ACHN (cell line): ENCODE results near the gene ROBO3.

ENCODE experiments used
- DNase-seq: peaks from one replicate; pipeline ENCODE4 v3.0.0-alpha.2; 2015
- in situ Hi-C: cut with HindIII; loops from 2 replicates; pipeline ENCODE4 v1.10.0; 2017; ENCODE audit warnings: low sequenced_read_pairs, low pct_ligation_motif_present, low pct_unique_long_range_greater_than_20kb

The ROBO3 gene

GRCh38 chr11:124865181-124865901 is at the start of gene ROBO3:
ROBO3 (plus strand) TSS chr11:124865432; CDS start chr11:124865578, 146 bp downstream.
- no peak for DNase-seq
- in situ Hi-C loops: no loop called here

- in situ Hi-C loops: no loop called here
- DNase-seq: no peak
Measured at GRCh38 chr11:124817036-124817435, 48.2 kb upstream of the ROBO3 start.

- in situ Hi-C loops: no loop called here
- DNase-seq: no peak
Measured at GRCh38 chr11:124821995-124822730, 43.1 kb upstream of the ROBO3 start.

DNA sequence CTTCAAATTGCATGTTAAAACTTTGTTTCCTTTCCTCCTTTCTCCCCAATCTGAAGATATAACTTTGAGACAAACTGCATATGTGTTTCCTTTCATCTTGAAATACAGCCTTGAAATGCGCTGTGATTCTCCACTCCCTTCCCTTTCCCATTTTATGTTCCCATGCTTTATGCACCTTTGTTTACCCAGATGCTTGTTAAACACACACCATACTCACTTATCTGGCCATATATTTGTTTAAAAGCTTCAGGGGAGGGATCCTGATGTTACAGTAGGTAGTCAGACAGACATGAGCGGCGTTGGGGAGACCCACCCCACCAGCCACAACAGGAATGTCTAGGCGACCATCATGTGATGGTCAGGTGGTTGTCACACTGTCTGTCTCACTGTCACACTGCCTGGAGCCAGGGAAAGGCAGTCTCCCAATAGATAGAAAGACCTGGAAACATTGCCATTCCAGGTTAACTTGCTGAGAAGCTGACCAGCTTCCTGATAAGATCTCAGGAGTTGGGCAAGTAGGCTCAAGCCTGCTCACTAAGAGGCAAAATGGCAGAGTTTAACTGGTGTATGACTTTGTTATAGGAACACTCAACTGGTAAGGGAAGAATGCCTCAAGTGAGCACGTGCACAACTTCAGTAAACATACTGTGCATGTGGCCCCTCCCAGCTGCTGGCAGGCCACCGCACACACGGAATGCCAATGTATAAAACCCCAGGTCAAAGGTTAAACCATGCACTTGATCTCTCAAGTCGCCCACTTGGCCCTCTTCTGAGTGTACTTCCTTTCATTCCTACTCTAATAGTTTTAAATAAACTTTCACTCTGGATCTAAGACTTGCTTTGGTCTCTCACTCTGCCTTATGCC is 41.5 kb upstream of the ROBO3 start:
- no peak for DNase-seq
- in situ Hi-C loops: no loop called here

DNA sequence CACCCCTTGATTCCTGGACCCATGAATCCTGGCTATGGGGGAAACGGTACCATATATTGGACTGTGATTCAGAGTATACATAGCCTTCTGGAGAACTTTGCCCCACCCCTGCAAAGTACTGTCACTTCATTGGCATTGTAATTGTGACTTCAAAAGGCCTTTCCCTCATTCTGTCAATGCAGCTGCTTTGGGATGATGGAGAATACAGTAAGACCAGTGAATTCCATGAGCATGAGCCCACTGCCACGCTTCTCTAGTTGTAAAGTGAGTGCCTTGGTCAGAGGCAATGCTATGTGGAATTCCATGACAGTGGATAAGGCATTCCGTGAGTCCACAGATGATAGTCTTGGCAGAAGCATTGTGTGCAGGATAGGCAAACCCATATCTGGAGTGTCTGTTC is 39.4 kb upstream of the ROBO3 start:
- in situ Hi-C loops: no loop called here
- DNase-seq: no peak

GRCh38 chr11:124829986-124830385 is 35.2 kb upstream of the ROBO3 start:
- no peak for DNase-seq
- in situ Hi-C loops: no loop called here

- in situ Hi-C loops: no loop called here
Measured at GRCh38 chr11:124830749-124831148, 34.5 kb upstream of the ROBO3 start.

DNA sequence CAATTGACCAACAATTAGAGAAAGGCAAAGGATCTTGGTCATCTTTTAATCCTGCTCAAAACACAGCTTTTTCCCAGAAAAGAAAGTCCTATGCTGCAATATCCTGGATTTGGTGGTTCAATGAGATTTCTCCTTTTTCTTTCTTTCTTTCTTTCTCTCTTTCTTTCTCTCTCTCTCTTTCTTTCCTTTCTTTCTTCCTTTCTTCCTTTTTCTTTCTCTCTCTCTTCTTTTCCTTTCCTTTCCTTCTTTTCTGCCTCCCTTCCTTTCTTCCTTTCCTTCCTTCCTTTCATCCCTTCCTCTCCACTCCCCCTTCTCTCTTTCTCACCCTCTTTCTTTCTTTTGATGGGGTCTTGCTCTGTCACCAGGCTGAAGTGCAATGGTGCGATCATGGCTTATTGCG is 33.3 kb upstream of the ROBO3 start:
- no peak for DNase-seq
- in situ Hi-C loops: no loop called here

More at GRCh38 chr11:124830749-124831148, 34.5 kb upstream of the ROBO3 start:
- DNase-seq: peak; percentile 10

DNA sequence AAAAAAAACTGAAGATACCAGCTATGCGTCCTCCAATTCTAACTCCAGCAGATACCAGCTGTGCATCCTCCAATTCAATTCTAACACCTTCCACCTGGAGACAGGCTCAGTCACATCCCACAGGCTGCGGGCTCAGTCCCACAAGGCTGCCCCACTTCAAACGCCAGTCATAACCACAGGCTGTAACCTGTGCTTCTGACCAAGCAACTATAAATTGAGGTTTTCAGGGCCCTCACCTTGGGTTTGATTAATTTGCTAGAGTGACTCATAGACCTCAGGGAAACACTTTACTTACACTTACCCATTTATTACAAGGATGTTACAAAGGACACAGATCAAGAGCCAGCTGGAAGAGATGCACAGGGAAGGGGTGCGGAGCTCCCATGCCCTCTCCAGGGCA is 32.7 kb upstream of the ROBO3 start:
- in situ Hi-C loops: no loop called here
- no peak for DNase-seq

DNA sequence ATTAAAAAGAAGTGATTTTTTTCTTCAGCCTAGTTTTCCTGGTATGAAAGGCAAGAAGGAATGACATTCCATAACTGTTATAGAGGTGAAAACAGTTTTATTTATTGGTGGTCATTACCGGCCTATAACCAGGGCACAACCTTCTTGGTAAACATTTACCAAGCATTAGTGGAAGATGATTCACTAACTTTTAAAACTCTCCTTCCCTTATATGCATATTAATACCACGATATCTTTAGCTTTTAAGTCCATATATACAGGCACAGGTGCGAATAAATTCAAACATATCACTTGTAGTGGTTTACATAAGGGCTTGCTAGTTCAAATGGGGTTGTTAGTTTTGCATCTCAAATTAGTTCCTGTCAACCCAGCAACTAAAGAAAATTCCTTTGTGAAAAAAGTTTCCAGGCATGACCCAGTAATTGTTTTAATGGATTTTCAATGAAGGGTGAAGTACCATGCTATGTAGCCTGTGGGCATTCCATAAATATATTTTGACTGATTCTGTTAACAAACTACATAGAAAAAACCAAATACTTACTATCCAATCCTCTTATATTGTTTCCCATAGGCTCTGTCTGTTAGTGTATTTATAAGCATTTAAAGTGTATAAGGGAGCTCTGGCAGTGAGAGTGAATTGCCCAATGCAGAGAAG is 30.6 kb upstream of the ROBO3 start:
- in situ Hi-C loops: no loop called here
- peak; percentile 2 for DNase-seq

GRCh38 chr11:124835918-124836317 is 29.3 kb upstream of the ROBO3 start:
- DNase-seq: no peak
- in situ Hi-C loops: no loop called here

- in situ Hi-C loops: no loop called here
- peak; percentile 79 for DNase-seq
Measured at GRCh38 chr11:124837491-124837856, 27.8 kb upstream of the ROBO3 start.

- in situ Hi-C loops: no loop called here
- no peak for DNase-seq
Measured at GRCh38 chr11:124838805-124839127, 26.5 kb upstream of the ROBO3 start.

- in situ Hi-C loops: no loop called here
Measured at GRCh38 chr11:124839128-124839971, 25.9 kb upstream of the ROBO3 start.

DNA sequence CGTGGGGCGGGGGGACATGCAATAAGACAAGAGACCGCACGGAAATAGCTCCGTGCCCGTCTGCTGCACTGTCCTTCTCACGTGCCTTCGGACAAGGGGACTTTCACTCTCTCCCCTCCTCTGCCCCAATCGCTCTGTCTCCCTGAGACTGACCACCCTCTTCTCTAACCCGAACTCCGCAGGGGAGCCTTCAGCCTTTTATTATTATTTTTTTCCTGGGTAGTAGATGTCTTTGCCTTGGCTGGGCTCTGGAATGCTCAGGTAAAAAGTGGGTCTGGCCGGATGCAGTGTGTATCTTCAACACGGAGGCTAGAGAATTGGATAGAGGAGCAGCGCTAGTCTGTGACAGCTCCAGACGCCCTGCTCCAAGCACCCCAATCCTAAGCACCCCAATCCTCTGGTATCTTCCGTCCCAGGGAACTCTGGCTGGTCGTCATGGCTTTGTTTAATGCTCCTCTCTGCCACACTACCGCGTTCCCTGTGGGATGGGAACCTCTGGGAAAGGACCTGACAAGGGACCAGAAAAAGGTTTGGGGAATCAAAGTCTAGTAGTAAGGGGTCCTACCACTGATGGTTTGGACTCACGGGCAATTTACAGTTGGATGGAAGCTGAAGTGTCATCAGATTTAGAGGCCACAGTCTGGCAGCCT is 25.1 kb upstream of the ROBO3 start:
- DNase-seq: no peak
- in situ Hi-C loops: no loop called here

More at GRCh38 chr11:124839128-124839971, 25.9 kb upstream of the ROBO3 start:
- no peak for DNase-seq

DNA sequence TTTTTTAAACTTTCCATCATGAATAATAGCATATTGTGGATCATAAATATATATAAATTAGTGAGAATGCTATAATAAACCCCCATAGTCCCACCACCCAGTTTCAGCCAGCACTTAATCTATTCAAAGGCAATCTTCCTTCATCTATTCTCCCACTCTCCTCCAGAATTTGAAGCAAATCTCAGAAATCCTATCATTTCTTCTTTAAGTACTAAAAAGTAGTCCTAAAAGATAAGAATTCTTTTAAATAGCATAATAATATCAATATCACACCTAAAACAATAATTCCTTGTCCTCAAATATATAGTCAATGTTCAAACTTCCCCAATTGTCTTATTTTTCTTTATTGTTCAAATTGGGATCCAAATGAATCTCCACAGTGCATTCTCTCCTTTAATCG is 24.6 kb upstream of the ROBO3 start:
- in situ Hi-C loops: no loop called here

DNA sequence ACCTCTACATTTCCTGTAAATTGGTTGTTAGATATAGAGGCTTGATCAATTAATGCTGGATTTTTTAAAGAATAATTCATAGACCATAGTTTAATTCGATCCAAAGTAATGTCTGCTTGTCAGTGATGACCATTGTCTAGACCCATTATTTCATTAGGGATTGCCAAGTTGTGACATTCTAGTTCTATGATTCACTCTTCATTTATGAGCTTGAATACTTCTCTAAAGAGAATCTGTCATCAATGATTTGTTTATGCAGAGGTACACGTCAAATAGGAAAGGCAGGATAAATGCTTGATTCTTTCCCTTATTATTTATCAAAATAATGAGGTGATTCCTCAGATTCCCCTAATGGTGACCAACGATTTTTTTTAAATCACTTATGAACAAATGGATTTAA is 24.0 kb upstream of the ROBO3 start:
- DNase-seq: no peak

More for the DNA sequence above, 24.6 kb upstream of the ROBO3 start:
- DNase-seq: no peak

DNA sequence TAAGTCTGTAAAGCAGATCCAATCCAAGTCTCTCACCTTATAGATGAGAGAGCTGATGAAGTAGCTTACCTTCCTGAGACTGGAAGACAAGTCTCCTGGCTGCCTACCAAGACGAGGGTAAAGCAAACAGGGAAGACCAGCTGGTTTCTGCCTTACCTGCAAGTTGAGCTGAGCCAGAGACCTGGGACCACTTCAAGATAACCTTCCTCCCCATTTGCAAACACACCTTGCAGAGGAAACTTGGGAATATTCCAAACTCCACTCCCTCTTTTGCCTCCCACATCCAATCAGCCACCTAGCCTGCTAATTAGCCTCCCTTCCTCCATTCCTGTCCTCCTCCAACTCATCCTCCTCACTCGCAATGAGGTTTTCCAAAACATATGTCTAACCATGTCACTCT is 23.4 kb upstream of the ROBO3 start:
- in situ Hi-C loops: no loop called here
- no peak for DNase-seq

More for the DNA sequence above, 24.0 kb upstream of the ROBO3 start:
- in situ Hi-C loops: no loop called here
